ENCODE data around the gene DAPK2.

The DAPK2 gene

DNA sequence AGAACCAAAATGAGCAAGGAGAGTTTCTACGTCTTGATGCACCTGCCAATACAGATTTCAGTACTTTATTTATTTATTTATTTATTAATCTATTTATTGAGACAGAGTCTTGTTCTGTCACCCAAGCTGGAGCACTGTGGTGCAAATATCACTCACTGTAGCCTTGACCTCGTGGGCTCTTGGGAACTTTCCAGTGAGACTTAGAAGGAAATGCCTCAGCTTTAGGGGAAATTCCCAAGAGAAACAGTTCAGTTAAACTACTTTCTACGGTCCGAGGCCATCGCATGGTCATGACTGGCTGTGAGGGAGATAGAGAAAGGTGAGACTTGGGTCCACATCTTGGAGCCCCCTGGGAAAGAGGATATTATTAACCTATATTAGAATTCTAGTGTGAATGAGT is 165.5 kb downstream of the DAPK2 start:
- no peaks in the 10 kb centered on the region for H3K36me3 ChIP-seq (replicated peaks; ENCODE audit: insufficient read depth, low read length)
- no peak overlapping the region for H3K9ac ChIP-seq (ENCODE audit: low read length)
- H3K9me3 ChIP-seq (replicated peaks; ENCODE audit: insufficient read depth, low read length) = no peaks in the 10 kb centered on the region
- H3F3A ChIP-seq (ENCODE audit: insufficient read depth, low read length) = no peaks in the 10 kb centered on the region; the same call in 1 of the 2 replicates
- H3K4me1 ChIP-seq (ENCODE audit: low read length) = no peaks in the 10 kb centered on the region
- TF ChIP-seq, protein P1, sequence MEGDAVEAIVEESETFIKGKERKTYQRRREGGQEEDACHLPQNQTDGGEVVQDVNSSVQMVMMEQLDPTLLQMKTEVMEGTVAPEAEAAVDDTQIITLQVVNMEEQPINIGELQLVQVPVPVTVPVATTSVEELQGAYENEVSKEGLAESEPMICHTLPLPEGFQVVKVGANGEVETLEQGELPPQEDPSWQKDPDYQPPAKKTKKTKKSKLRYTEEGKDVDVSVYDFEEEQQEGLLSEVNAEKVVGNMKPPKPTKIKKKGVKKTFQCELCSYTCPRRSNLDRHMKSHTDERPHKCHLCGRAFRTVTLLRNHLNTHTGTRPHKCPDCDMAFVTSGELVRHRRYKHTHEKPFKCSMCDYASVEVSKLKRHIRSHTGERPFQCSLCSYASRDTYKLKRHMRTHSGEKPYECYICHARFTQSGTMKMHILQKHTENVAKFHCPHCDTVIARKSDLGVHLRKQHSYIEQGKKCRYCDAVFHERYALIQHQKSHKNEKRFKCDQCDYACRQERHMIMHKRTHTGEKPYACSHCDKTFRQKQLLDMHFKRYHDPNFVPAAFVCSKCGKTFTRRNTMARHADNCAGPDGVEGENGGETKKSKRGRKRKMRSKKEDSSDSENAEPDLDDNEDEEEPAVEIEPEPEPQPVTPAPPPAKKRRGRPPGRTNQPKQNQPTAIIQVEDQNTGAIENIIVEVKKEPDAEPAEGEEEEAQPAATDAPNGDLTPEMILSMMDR (IDR thresholded peaks at IDR 0.05; ENCODE audit: low read length) = no peak
- no peak for TF ChIP-seq EZH2phosphoT487 (IDR thresholded peaks at IDR 0.05; ENCODE audit: low read length)
- no peak for TF ChIP-seq EZH2 (optimal IDR thresholded peaks at IDR 0.05; ENCODE audit: low read depth, low read length)
- no peak overlapping the region for H3K27ac ChIP-seq (ENCODE audit: low read length)
- H3K27me3 ChIP-seq (replicated peaks; ENCODE audit: insufficient read depth, low read length) = no peaks in the 10 kb centered on the region
- H3K79me2 ChIP-seq (ENCODE audit: low read length) = no peaks in the 10 kb centered on the region
- no peak for DNase-seq
- H3K9me2 ChIP-seq (replicated peaks; ENCODE audit: insufficient read depth, low read length) = no peaks in the 10 kb centered on the region
- no peak overlapping the region for H3K4me2 ChIP-seq (ENCODE audit: low read depth, low read length)
- no peak overlapping the region for H2AFZ ChIP-seq (ENCODE audit: low read length)
- H4K20me1 ChIP-seq (ENCODE audit: insufficient read depth, low read length) = no peaks in the 10 kb centered on the region
- no peak overlapping the region for H3K4me3 ChIP-seq (ENCODE audit: low read length)

DNA sequence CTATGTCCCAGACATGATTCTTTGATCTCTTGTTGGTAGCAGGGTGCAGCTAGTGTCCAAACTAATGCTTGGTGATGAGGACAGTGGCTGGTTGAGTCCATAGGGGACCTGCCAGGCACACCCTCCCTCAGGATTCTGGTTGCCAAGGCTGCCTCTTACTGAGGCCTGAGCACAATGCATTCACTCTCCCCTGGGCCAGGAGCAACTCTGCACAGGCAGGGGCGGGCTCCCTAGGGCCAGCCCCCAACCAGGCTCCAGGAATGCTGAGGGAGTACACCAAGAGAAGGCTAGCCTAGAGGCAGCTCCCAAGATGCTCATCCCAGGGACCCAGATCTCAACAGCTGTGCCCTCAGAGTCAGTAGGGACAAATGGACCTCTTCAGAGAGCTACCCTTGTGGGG is 166.3 kb downstream of the DAPK2 start:
- no peak overlapping the region for H2AFZ ChIP-seq (ENCODE audit: low read length)
- H3K9ac ChIP-seq (ENCODE audit: low read length) = no peak overlapping the region
- H3F3A ChIP-seq (ENCODE audit: insufficient read depth, low read length) = no peaks in the 10 kb centered on the region; the same call in 1 of the 2 replicates
- no peaks in the 10 kb centered on the region for H3K36me3 ChIP-seq (replicated peaks; ENCODE audit: insufficient read depth, low read length)
- no peak for DNase-seq
- H3K4me1 ChIP-seq (ENCODE audit: low read length) = no peaks in the 10 kb centered on the region
- no peak overlapping the region for H3K4me3 ChIP-seq (ENCODE audit: low read length)
- H3K4me2 ChIP-seq (ENCODE audit: low read depth, low read length) = no peak overlapping the region
- H3K9me2 ChIP-seq (replicated peaks; ENCODE audit: insufficient read depth, low read length) = no peaks in the 10 kb centered on the region
- TF ChIP-seq EZH2phosphoT487 (IDR thresholded peaks at IDR 0.05; ENCODE audit: low read length) (no peak), EZH2 (optimal IDR thresholded peaks at IDR 0.05; ENCODE audit: low read depth, low read length) (no peak)
- TF ChIP-seq, protein P1 (IDR thresholded peaks at IDR 0.05; ENCODE audit: low read length) = no peak
- H3K9me3 ChIP-seq (replicated peaks; ENCODE audit: insufficient read depth, low read length) = no peaks in the 10 kb centered on the region
- no peak overlapping the region for H3K27ac ChIP-seq (ENCODE audit: low read length)
- H3K27me3 ChIP-seq (replicated peaks; ENCODE audit: insufficient read depth, low read length) = no peaks in the 10 kb centered on the region
- no peaks in the 10 kb centered on the region for H3K79me2 ChIP-seq (ENCODE audit: low read length)
- no peaks in the 10 kb centered on the region for H4K20me1 ChIP-seq (ENCODE audit: insufficient read depth, low read length)

DNA sequence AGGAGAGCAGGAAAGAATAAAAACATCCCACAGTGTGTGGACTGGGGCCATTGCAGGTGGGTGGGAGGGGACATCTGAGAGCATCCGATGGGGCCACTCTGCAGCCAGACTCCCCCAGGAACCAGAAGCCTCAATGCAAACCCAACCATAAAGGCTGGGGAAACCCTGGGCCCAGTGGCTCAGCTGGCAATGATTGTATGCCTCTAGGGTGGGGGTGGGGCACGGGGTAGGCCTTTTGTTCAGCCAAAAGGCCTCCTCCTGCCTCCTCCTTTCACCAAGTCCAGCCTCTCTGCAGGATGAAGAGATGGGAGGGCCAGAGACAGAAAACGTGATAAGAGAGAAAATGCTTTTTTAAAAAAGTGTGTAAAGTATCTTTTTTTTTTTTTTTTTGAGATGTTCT is 167.1 kb downstream of the DAPK2 start:
- Histone ChIP-seq H3K4me2 (ENCODE audit: low read depth, low read length) (no peak overlapping the region), H3K4me1 (ENCODE audit: low read length) (no peaks in the 10 kb centered on the region)
- DNase-seq = no peak

More for the DNA sequence above, 167.1 kb downstream of the DAPK2 start:
- H3K36me3 ChIP-seq (replicated peaks; ENCODE audit: insufficient read depth, low read length) = no peaks in the 10 kb centered on the region
- TF ChIP-seq EZH2 (optimal IDR thresholded peaks at IDR 0.05; ENCODE audit: low read depth, low read length) (no peak), EZH2phosphoT487 (IDR thresholded peaks at IDR 0.05; ENCODE audit: low read length) (no peak)
- TF ChIP-seq, protein P1 (IDR thresholded peaks at IDR 0.05; ENCODE audit: low read length) = no peak
- no peaks in the 10 kb centered on the region for H3K79me2 ChIP-seq (ENCODE audit: low read length)
- H4K20me1 ChIP-seq (ENCODE audit: insufficient read depth, low read length) = no peaks in the 10 kb centered on the region
- H3F3A ChIP-seq (ENCODE audit: insufficient read depth, low read length) = no peaks in the 10 kb centered on the region; the same call in 1 of the 2 replicates
- H3K27ac ChIP-seq (ENCODE audit: low read length) = no peak overlapping the region
- no peak overlapping the region for H3K9ac ChIP-seq (ENCODE audit: low read length)
- no peaks in the 10 kb centered on the region for H3K27me3 ChIP-seq (replicated peaks; ENCODE audit: insufficient read depth, low read length)
- no peaks in the 10 kb centered on the region for H3K9me2 ChIP-seq (replicated peaks; ENCODE audit: insufficient read depth, low read length)
- no peak overlapping the region for H3K4me3 ChIP-seq (ENCODE audit: low read length)
- H3K9me3 ChIP-seq (replicated peaks; ENCODE audit: insufficient read depth, low read length) = no peaks in the 10 kb centered on the region
- no peak overlapping the region for H2AFZ ChIP-seq (ENCODE audit: low read length)
